Colonic mucosa (tissue), 4 donors: Measurements from ENCODE around the gene CNTN4. TPM values are rescaled to one million over a fixed set of nuclear protein-coding genes. Genes with fewer than 3 reads are reported as not detected.

Experiments used
- DNase-seq: peaks from one replicate; pipeline ENCODE4 v3.0.0-alpha.2; 2020
- H3K27ac ChIP-seq: fragments of 200-600 bp; one replicate; pipeline ENCODE4 v1.8.0; 2021
- H3K27me3 ChIP-seq: fragments of 200-600 bp; one replicate; pipeline ENCODE4 v1.8.0; 2021
- H3K36me3 ChIP-seq: fragments of 200-600 bp; one replicate; pipeline ENCODE4 v1.8.0; 2021
- H3K4me1 ChIP-seq: fragments of 200-600 bp; one replicate; pipeline ENCODE4 v1.8.0; 2021; ENCODE audit warnings: mild to moderate bottlenecking
- H3K4me3 ChIP-seq: fragments of 200-600 bp; one replicate; pipeline ENCODE4 v1.8.0; 2021
- H3K9ac ChIP-seq, 2 donors: one replicate each; pipeline ENCODE4 v1.7.0; 2013; ENCODE audit warnings: control low read depth in 2 of 2, low read depth in 2 of 2, low read length in 2 of 2
- H3K9me3 ChIP-seq: fragments of 200-600 bp; one replicate; pipeline ENCODE4 v1.8.0; 2021
- CTCF ChIP-seq: fragments of 200-600 bp; IDR thresholded peaks from one replicate; pipeline ENCODE4 v1.8.0; 2022; ENCODE audit warnings: antibody characterized with exemption, mild to moderate bottlenecking
- intact Hi-C: fragments of 100-400 bp; cut with DNase I; formaldehyde crosslinking; loops from one replicate; pipeline ENCODE4 v1.14.1; 2022
- total RNA-seq, 2 donors: library from RNA; stranded (reverse); fragmentation: NEBNext Ultra II Directional in 1 of 2; extraction: Animal tissue kit (Norgen Biotek cat#: 25700) in 1 of 2; gene quantifications; one replicate each; pipeline ENCODE4 v1.2.1, GENCODE V29; 2021
- donor health status: healthy.
- donor health status: DM: no; HTN: no; CAD: no.
- donor health status: DM: no; HTN: no; CAD: no.

Gene CNTN4
- total RNA-seq, 2 donors from 2014 or later: 8.2 to 19.1 TPM

DNA sequence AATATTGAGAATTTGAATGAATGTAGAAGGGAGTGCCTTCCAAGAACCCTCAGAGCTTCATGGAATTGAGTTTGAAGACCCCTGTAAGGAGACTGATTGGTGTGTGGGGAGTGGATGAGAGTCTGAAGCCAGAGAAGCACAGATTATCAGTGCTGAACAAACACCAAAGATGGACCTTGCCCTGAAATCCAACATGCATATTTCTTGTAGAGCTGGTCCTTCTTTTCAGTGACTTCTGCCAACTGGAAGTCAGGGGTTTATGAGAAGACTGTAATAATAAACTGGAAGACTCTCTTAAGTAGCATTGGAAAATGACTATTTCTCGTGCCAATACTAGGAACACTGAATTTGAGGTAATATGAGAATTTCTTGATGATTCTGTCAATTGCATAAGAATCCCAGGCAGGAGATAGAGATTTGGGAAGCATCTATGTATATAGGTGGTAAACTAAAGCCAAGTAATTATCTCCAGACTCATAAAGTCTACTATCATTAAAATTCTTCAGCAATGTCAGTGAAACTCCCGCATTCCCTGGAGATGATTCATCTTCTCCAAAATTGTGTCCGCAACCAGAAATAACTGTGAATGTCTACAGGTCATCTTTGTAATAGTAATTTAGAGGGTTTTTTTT lies 797.8 kb downstream of the CNTN4 start:
- no peak for TF ChIP-seq CTCF
- DNase-seq: no peak
- H3K4me3 ChIP-seq: no peak overlapping the region
- intact Hi-C loops: no loop called here
- H3K4me1 ChIP-seq: no peaks in the 10 kb centered on the region
- no peak overlapping the region for H3K9ac ChIP-seq
- H3K9me3 ChIP-seq: no peaks in the 10 kb centered on the region
- H3K36me3 ChIP-seq: no peaks in the 10 kb centered on the region
- H3K27me3 ChIP-seq: no peaks in the 10 kb centered on the region
- H3K27ac ChIP-seq: no peak overlapping the region

- Histone ChIP-seq H3K4me3 (no peak overlapping the region), H3K27ac (no peak overlapping the region), H3K9ac (no peak overlapping the region), H3K36me3 (no peaks in the 10 kb centered on the region), H3K4me1 (no peaks in the 10 kb centered on the region), H3K27me3 (no peaks in the 10 kb centered on the region), H3K9me3 (no peaks in the 10 kb centered on the region)
- no peak for TF ChIP-seq CTCF
- intact Hi-C loops: no loop called here
- no peak for DNase-seq
These were observed 799.2 kb downstream of the CNTN4 start for GRCh38 chr3:2897821-2898220.

DNA sequence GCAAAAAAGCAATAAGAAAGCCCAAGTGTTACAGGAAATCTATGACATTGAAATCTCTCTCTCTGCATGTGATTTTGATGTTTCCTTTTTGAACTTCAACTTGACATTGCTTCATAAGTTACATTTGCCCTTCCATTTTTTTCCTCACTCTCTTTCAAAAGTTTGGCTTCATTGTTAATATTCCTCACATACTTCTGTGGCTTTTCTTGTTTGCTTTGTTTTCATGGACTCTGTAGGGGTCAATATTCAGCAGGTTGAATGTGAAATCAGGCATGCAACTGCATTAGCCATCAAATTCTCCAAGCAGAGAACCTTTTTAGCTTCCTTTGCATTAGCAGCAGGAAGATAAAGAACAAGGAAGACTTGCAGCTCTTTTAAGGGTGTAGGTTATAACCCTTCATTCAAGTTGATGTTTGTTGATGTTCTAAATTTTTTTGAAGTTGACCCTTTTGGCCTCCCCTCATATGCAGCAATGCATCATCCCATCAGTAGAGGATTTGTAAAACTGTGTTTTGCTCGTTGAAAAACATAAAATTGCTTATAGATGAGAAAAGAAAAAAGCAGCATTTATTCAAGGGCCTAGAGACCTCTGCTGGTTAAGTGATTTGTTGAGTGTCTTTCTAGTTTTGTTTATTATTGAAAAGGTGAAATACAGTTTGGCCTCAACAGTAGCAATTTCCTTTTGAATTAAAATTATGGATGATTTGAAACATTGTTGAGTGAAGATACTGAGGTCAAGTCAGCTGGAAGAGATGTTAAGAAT lies 800.1 kb downstream of the CNTN4 start:
- DNase-seq: no peak
- intact Hi-C loops: no loop called here
- no peaks in the 10 kb centered on the region for H3K4me1 ChIP-seq
- H3K4me3 ChIP-seq: no peak overlapping the region
- H3K36me3 ChIP-seq: no peaks in the 10 kb centered on the region
- H3K9ac ChIP-seq: no peak overlapping the region
- TF ChIP-seq CTCF: no peak
- H3K27ac ChIP-seq: no peak overlapping the region
- no peaks in the 10 kb centered on the region for H3K9me3 ChIP-seq
- H3K27me3 ChIP-seq: no peaks in the 10 kb centered on the region

DNA sequence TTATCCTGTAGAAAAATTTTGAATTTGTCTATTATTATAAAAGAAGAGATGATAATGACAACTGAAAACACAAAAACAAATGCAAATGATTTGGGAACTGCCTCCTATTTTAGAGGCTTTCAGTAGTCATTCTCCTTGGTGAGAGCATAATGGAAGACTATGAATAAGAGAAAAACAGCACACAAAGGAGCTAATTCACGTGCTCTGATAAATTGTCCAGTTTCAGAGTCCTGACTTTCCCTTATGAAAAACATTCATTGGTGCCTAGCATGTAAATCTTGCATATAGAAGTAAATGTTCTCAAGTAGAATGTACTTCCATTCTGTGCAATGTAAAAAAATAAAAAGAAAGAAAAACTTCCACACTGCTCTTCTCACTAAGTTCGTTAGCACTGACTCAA lies 805.4 kb downstream of the CNTN4 start:
- no peaks in the 10 kb centered on the region for H3K4me1 ChIP-seq
- DNase-seq: no peak
- intact Hi-C loops: no loop called here
- H3K9ac ChIP-seq: no peak overlapping the region
- no peak overlapping the region for H3K27ac ChIP-seq
- no peaks in the 10 kb centered on the region for H3K36me3 ChIP-seq
- H3K4me3 ChIP-seq: no peak overlapping the region
- H3K27me3 ChIP-seq: no peaks in the 10 kb centered on the region
- TF ChIP-seq CTCF: no peak
- no peaks in the 10 kb centered on the region for H3K9me3 ChIP-seq

- intact Hi-C loops: no loop called here
- TF ChIP-seq CTCF: no peak
- no peak overlapping the region for H3K9ac ChIP-seq
These were observed 810.2 kb downstream of the CNTN4 start for GRCh38 chr3:2908693-2909351.

More at GRCh38 chr3:2908693-2909351, 810.2 kb downstream of the CNTN4 start:
- no peaks in the 10 kb centered on the region for H3K9me3 ChIP-seq
- H3K4me1 ChIP-seq: no peaks in the 10 kb centered on the region
- H3K4me3 ChIP-seq: no peak overlapping the region
- DNase-seq: no peak
- H3K36me3 ChIP-seq: no peaks in the 10 kb centered on the region
- no peaks in the 10 kb centered on the region for H3K27me3 ChIP-seq
- H3K27ac ChIP-seq: no peak overlapping the region
